Activated CD8-positive, alpha-beta memory T cell treated with anti-CD3 and anti-CD28 coated beads for 4 hours (primary cell): ENCODE data around the gene GLA.

Source experiments
- DNase-seq, 2 donors: peaks; one replicate each; pipeline ENCODE4 v3.0.0-alpha.2; 2020; ENCODE audit warnings: low read depth in 2 of 2

GLA gene

GRCh38 chrX:101407748-101408531 is at the start of gene GLA, which contains the start of gene HNRNPH2:
TSS of gene GLA (minus strand) at chrX:101407925. CDS start at chrX:101407903, 22 bp downstream.
TSS of gene HNRNPH2 (plus strand) at chrX:101408222. CDS start at chrX:101411989, 3,767 bp downstream.
- peak; percentile 71 to 79 for DNase-seq

- no peak for DNase-seq
Observed at GRCh38 chrX:101452056-101452455, 44.3 kb upstream of the GLA start.

GRCh38 chrX:101450961-101451360 is 43.2 kb upstream of the GLA start:
- no peak for DNase-seq

GRCh38 chrX:101450085-101450484 is 42.4 kb upstream of the GLA start:
- no peak for DNase-seq

- no peak for DNase-seq
Observed at GRCh38 chrX:101449279-101449678, 41.6 kb upstream of the GLA start.

GRCh38 chrX:101442085-101442484 is 34.4 kb upstream of the GLA start:
- no peak for DNase-seq

GRCh38 chrX:101430457-101431078 is 22.8 kb upstream of the GLA start:
- DNase-seq, result no peak

GRCh38 chrX:101429934-101430333 is 22.2 kb upstream of the GLA start:
- no peak for DNase-seq

GRCh38 chrX:101427954-101428353 is 20.2 kb upstream of the GLA start:
- DNase-seq, result no peak

- no peak for DNase-seq
Observed at GRCh38 chrX:101419489-101419888, 11.8 kb upstream of the GLA start.

GRCh38 chrX:101417981-101418841 is 10.5 kb upstream of the GLA start:
- no peak for DNase-seq

GRCh38 chrX:101417190-101417589 is 9.5 kb upstream of the GLA start:
- DNase-seq, result no peak

GRCh38 chrX:101416691-101417090 is 9.0 kb upstream of the GLA start:
- DNase-seq, result no peak

- no peak for DNase-seq
Observed at GRCh38 chrX:101415180-101416145, 7.7 kb upstream of the GLA start.

- DNase-seq, result no peak
Observed at GRCh38 chrX:101411984-101412383, 4.3 kb upstream of the GLA start.

- no peak for DNase-seq
Observed at GRCh38 chrX:101410461-101410860, 2.7 kb upstream of the GLA start.

- DNase-seq, result no peak
Observed at GRCh38 chrX:101409043-101409442, 1.3 kb upstream of the GLA start.

- no peak for DNase-seq
Observed at GRCh38 chrX:101408532-101408841, 762 bp upstream of the GLA start.

- no peak for DNase-seq
Observed at GRCh38 chrX:101407167-101407747, 468 bp downstream of the GLA start.

- DNase-seq, result no peak
Observed at GRCh38 chrX:101399825-101400224, 7.9 kb downstream of the GLA start.

GRCh38 chrX:101398694-101399093 is 9.0 kb downstream of the GLA start:
- DNase-seq, result no peak
